Vagina (tissue), 2 donors: ENCODE measurements around the gene GKN2.

Source experiments
- CTCF ChIP-seq, 3 experiments: fragments of 450-650 bp in 2 of 3; fragments of 200-600 bp in 1 of 3; sonication (generic) in 1 of 3; IDR thresholded peaks; one replicate each; pipeline ENCODE4 v1.5.1; 2017 to 2019; ENCODE audit warnings: antibody characterized with exemption in 3 of 3, mild to moderate bottlenecking in 2 of 3, moderate library complexity in 2 of 3
- POLR2AphosphoS5 ChIP-seq, 2 donors: sonication (generic); formaldehyde crosslinking; IDR thresholded peaks; one replicate each; pipeline ENCODE4 v1.9.0; 2017; ENCODE audit warnings: antibody characterized with exemption in 2 of 2, mild to moderate bottlenecking in 2 of 2, low read depth in 1 of 2; ENCODE audit not compliant: insufficient read depth in 1 of 2

GRCh38 chr2:68938938-68939337 is 13.8 kb downstream of the GKN2 start:
- TF ChIP-seq POLR2AphosphoS5 (IDR thresholded peaks at IDR 0.05; ENCODE audit: insufficient read depth in 1 of 2, low read depth in 1 of 2) (no peak), CTCF (IDR thresholded peaks at IDR 0.05) (no peak)
